OCI-LY1 (cell line): ENCODE data around the gene SLC9A2.

Experiments
- H2AFZ ChIP-seq: fragments of 200-600 bp; sonication (generic), shearing (Covaris generic); 2 replicates; pipeline ENCODE4 v1.6.0; 2014; ENCODE audit warnings: antibody characterized with exemption, mild to moderate bottlenecking, low read length
- H3F3A ChIP-seq: fragments of 200-600 bp; sonication (generic), shearing (Covaris generic); 2 replicates; pipeline ENCODE4 v1.6.0; 2014; ENCODE audit warnings: mild to moderate bottlenecking, antibody characterized with exemption, low read length, moderate library complexity; ENCODE audit not compliant: insufficient read depth
- H3K27ac ChIP-seq: fragments of 200-600 bp; sonication (generic); 2 replicates; pipeline ENCODE4 v1.5.1; 2014; ENCODE audit warnings: low read length, mixed run types, mild to moderate bottlenecking, low read depth; ENCODE audit not compliant: poor library complexity, severe bottlenecking
- H3K27me3 ChIP-seq: fragments of 200-600 bp; sonication (generic); 2 replicates; pipeline ENCODE4 v1.6.0; 2014; ENCODE audit warnings: antibody characterized with exemption, mild to moderate bottlenecking, low read length, moderate library complexity; ENCODE audit not compliant: insufficient read depth
- H3K36me3 ChIP-seq: fragments of 200-600 bp; sonication (generic); 2 replicates; pipeline ENCODE4 v1.6.1; 2014; ENCODE audit warnings: mild to moderate bottlenecking, antibody characterized with exemption, low read length, moderate library complexity, mixed read lengths; ENCODE audit not compliant: insufficient read depth
- H3K4me1 ChIP-seq: fragments of 200-600 bp; sonication (generic); 2 replicates; pipeline ENCODE4 v1.5.1; 2014; ENCODE audit warnings: mild to moderate bottlenecking, low read length, moderate library complexity; ENCODE audit not compliant: insufficient read depth, severe bottlenecking
- H3K4me2 ChIP-seq: fragments of 200-600 bp; sonication (generic), shearing (Covaris generic); 2 replicates; pipeline ENCODE4 v1.6.1; 2014; ENCODE audit warnings: low read length
- H3K4me3 ChIP-seq: fragments of 200-600 bp; sonication (generic); 2 replicates; pipeline ENCODE4 v1.5.1; 2014; ENCODE audit warnings: low read length, low read depth, mild to moderate bottlenecking, mixed read lengths; ENCODE audit not compliant: poor library complexity, severe bottlenecking
- H3K79me2 ChIP-seq: fragments of 200-600 bp; shearing (Covaris generic); 2 replicates; pipeline ENCODE4 v1.6.1; 2016; ENCODE audit warnings: mixed run types, low read length, mixed read lengths; ENCODE audit not compliant: insufficient read depth
- H3K9ac ChIP-seq: fragments of 200-600 bp; sonication (generic), shearing (Covaris generic); 2 replicates; pipeline ENCODE4 v1.6.1; 2014; ENCODE audit warnings: mild to moderate bottlenecking, low read length, mixed read lengths
- H3K9me2 ChIP-seq: fragments of 200-600 bp; sonication (generic), shearing (Covaris generic); 2 replicates; pipeline ENCODE4 v1.6.1; 2014; ENCODE audit warnings: low read depth, mild to moderate bottlenecking, low read length, mixed read lengths
- H3K9me3 ChIP-seq: fragments of 200-600 bp; shearing (Covaris generic); 2 replicates; pipeline ENCODE4 v1.6.1; 2014; ENCODE audit warnings: low read length, mixed read lengths
- H4K20me1 ChIP-seq: fragments of 200-600 bp; sonication (generic), shearing (Covaris generic); 2 replicates; pipeline ENCODE4 v1.6.0; 2016; ENCODE audit warnings: mild to moderate bottlenecking, low read length; ENCODE audit not compliant: insufficient read depth
- EZH2 ChIP-seq: fragments of 200-600 bp; sonication (generic), shearing (Covaris generic); IDR thresholded peaks from 2 replicates; pipeline ENCODE4 v1.8.0; 2017; ENCODE audit warnings: borderline replicate concordance, mixed run types, mild to moderate bottlenecking, antibody characterized with exemption, low read length, moderate library complexity, mixed read lengths
- TF ChIP-seq, protein P1 (sequence below): fragments of 200-600 bp; sonication (generic), shearing (Covaris generic); IDR thresholded peaks from 2 replicates; pipeline ENCODE4 v1.5.1; 2017; ENCODE audit warnings: mild to moderate bottlenecking, antibody characterized with exemption, low read length, moderate library complexity, mixed read lengths

Gene SLC9A2

DNA sequence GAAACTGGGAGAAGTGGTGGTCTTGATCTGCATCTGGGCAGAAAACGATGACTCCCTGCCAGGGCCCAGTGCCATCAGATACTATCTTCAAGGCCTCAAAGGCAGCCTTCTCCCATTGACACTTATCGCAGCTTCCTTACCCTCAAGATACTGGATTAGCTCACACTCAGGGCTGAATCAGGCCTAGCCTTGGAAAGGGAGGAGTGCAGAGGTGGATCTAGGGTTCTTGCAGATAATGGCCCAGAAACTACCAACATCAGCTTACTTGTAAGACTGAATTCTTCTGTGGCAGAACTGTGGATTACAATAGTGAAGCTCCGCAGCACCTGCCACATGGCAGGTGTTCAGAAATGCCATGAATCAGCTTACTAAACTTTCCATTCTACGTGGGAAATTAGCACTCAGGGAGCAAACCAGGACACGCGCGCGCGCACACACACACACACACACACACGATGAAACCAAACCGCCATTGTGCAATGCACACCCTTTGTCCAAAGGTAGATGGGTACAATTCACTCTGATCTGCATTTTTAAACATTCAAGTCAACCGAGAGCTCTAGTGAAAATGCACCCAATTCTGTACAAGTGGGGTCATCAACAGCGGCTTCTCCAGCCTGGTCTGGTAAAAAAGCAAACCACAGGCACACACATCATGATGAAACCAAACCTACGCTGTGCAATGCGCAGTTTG is 116.2 kb downstream of the SLC9A2 start:
- peak overlapping the region; percentile 77 for H3K9ac ChIP-seq
- peak overlapping the region; percentile 92 for H3K4me3 ChIP-seq
- H4K20me1 ChIP-seq, result no peaks in the 10 kb centered on the region
- no peak overlapping the region for H2AFZ ChIP-seq
- H3K4me2 ChIP-seq, result peak overlapping the region; percentile 97
- no peak overlapping the region for H3K27ac ChIP-seq
- peaks cover 32% of the 10 kb centered on the region for H3K4me1 ChIP-seq
- H3K27me3 ChIP-seq, result no peaks in the 10 kb centered on the region
- H3K36me3 ChIP-seq, result peaks cover 15% of the 10 kb centered on the region
- no peaks in the 10 kb centered on the region for H3K9me3 ChIP-seq
- H3K79me2 ChIP-seq, result 0 out of 2 replicates have a peak, but pooled peaks cover 17% of the 10 kb centered on the region
- no peaks in the 10 kb centered on the region for H3F3A ChIP-seq
- no peak for TF ChIP-seq EZH2
- TF ChIP-seq, protein P1, sequence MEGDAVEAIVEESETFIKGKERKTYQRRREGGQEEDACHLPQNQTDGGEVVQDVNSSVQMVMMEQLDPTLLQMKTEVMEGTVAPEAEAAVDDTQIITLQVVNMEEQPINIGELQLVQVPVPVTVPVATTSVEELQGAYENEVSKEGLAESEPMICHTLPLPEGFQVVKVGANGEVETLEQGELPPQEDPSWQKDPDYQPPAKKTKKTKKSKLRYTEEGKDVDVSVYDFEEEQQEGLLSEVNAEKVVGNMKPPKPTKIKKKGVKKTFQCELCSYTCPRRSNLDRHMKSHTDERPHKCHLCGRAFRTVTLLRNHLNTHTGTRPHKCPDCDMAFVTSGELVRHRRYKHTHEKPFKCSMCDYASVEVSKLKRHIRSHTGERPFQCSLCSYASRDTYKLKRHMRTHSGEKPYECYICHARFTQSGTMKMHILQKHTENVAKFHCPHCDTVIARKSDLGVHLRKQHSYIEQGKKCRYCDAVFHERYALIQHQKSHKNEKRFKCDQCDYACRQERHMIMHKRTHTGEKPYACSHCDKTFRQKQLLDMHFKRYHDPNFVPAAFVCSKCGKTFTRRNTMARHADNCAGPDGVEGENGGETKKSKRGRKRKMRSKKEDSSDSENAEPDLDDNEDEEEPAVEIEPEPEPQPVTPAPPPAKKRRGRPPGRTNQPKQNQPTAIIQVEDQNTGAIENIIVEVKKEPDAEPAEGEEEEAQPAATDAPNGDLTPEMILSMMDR, result no peak
- H3K9me2 ChIP-seq, result no peaks in the 10 kb centered on the region

DNA sequence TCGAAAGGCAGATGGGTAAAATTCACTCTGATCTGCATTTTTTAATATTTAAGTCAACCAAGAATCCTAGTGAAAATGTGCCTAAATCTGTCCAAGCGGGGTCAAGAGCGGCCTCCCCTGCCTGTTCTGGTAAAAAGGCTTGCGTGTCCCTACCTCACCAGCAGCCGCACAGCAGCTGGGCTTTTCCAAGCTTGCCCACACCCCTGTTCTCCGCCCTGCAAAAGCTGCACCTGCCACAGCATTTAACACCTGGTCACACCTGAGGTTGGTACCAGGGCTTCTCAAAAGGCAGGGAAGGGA is 116.7 kb downstream of the SLC9A2 start:
- Histone ChIP-seq H3K4me2 (peak overlapping the region; percentile 97), H4K20me1 (no peaks in the 10 kb centered on the region), H3K4me1 (peaks cover 32% of the 10 kb centered on the region), H3K36me3 (peaks cover 10% of the 10 kb centered on the region), H3K4me3 (peak overlapping the region; percentile 92), H3F3A (no peaks in the 10 kb centered on the region), H3K9me2 (no peaks in the 10 kb centered on the region), H3K9me3 (no peaks in the 10 kb centered on the region), H2AFZ (no peak overlapping the region), H3K27me3 (no peaks in the 10 kb centered on the region), H3K27ac (no peak overlapping the region), H3K79me2 (0 out of 2 replicates have a peak, but pooled peaks cover 17% of the 10 kb centered on the region), H3K9ac (peak overlapping the region; percentile 77)
- TF ChIP-seq, protein P1, result no peak
- TF ChIP-seq EZH2, result no peak

DNA sequence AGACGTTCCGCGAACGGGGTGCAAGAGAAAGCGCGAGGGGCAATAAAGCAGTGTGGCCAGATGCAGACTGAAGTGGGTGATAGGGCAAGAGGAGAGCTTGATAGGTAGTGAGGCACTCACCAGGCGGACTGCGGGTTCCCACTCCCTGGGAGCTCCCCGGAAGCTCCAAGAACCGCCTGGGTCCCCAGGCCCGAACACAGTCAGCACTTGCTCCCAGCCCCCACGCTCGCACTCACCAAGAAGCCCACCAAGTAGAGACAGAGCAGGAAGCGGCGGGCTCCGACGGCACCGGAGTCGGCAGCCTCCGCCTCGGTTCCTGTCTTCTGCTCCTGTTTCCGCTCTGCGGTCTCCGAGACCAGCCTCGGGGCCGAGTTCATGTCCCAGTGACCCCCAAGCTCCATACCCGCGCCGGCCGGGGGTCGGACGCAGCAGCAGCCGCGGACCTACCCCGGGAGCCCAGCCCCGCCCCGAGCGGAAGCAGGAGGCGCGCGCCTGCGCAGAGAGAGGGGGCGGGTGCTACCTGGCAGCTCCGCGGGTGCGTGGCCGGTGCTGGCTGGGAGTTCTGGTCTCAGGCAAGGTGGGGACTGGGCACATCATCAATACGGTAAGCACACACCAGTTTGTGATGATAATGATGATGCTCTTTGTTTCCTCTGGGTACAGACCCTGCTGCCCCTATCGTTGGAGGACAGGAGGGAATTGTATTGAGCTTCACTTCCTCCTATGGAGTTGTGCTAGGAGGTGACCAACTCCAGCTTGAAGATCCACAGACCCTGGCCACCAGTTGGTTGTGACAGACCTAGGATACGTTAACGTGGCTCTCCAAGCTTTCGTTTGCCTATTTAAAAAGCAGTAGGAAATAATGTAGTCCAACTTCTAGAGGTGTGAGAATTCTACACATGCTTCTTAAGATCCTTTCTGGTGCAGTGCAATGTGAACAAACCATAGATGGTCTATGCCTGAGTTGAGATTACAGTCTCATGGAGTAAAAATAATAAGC is 117.4 kb downstream of the SLC9A2 start:
- peaks cover 32% of the 10 kb centered on the region for H3K4me1 ChIP-seq
- no peaks in the 10 kb centered on the region for H3F3A ChIP-seq
- H3K9ac ChIP-seq, result peak overlapping the region; percentile 77
- H3K9me3 ChIP-seq, result no peaks in the 10 kb centered on the region
- H3K27ac ChIP-seq, result no peak overlapping the region
- no peak for TF ChIP-seq EZH2
- TF ChIP-seq, protein P1, result no peak
- H4K20me1 ChIP-seq, result no peaks in the 10 kb centered on the region
- no peaks in the 10 kb centered on the region for H3K9me2 ChIP-seq
- H2AFZ ChIP-seq, result peak overlapping the region; percentile 70
- H3K79me2 ChIP-seq, result 0 out of 2 replicates have a peak, but pooled peaks cover 17% of the 10 kb centered on the region
- H3K4me2 ChIP-seq, result peak overlapping the region; percentile 97
- H3K36me3 ChIP-seq, result peaks cover 5% of the 10 kb centered on the region
- no peaks in the 10 kb centered on the region for H3K27me3 ChIP-seq
- peak overlapping the region; percentile 92 for H3K4me3 ChIP-seq
